Stimulated activated CD4-positive, alpha-beta T cell treated with anti-CD3 and anti-CD28 coated beads, Interleukin-1b, Interleukin-23, amount 100 ng/mL, for 24 hours (primary cell): ENCODE results near the gene GID4.

Experiments used
- DNase-seq, 4 experiments: peaks; one replicate each; pipeline ENCODE4 v3.0.0-alpha.2; 2020; ENCODE audit warnings: low read depth in 4 of 4, low spot score in 1 of 4

Gene GID4

DNA sequence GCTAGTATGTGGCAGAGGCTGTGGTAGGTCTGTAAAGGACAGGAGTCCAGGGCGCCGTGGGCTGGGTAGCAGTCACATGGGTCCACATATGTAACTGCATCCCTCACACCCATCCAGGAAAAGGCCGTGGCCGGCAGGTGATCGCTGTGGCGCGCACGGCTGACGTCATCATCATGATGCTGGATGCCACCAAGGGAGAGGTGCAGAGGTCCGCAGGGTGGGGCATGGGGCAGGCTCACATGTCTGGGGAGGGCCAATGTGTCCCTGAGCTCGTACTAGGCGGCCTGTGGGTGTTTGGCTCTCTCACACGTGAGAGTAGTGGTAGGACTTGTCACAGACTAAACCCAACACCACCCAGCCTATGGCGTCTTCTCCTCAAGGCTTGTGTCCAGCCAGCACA is 60.3 kb downstream of the GID4 start:
- DNase-seq, result no peak

DNA sequence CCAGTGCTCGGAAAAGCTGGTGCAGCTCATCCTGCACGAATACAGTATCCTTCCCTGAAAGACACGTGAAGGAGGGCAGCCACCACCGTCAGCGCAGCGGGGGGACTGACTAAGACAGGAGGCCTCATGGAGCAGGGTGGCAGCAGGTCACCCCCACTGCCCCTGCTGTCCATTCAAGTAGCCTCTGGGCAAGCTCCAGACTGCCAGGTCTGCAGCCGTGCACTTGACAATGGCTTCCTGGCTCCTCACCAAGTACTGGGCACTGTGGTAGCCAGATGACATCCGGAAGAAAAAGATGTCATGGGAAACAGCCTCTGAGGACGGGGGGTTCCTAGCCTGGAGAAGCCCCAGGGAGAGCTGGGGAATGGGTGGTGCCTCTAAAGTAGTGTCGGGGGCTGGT is 61.4 kb downstream of the GID4 start:
- DNase-seq, result no peak

DNA sequence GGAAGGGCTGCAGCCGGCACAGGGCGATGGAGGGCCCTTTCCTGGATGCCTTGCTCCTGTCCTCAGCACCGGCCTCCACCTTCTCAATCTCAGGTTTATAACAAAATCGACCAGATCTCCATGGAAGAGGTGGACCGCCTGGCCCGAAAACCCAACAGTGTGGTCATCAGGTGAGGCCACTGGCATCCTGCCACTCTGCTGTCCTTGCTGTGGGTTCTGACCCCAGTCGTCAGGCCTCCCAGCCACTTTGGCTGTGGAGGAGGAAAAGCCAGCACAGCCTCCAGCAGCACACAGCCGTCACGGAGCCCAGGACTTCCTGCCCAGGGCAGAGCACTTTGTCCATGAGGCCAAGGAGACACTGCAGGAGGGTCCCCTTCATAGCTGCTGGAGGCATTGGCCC is 62.6 kb downstream of the GID4 start:
- DNase-seq, result no peak

DNA sequence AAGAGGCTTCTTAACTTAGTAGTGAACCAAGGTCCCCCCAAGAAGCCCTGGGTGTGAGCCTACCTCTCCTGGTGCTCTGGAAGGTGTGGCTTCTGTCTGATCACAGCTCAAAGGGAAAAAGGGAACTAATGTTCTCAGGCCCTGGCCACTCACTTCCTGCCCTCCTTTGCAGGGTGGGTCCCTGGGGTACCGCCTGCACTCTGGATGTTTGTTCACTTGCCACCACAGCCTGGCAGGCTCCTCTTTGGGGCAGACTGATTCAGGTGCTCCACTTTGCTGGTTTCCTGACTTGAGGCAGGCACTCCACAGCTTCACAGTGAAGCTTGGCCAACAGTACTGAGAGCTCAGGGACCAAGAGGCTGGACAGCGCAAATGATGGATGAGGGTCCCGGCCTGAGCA is 63.4 kb downstream of the GID4 start:
- no peak for DNase-seq

DNA sequence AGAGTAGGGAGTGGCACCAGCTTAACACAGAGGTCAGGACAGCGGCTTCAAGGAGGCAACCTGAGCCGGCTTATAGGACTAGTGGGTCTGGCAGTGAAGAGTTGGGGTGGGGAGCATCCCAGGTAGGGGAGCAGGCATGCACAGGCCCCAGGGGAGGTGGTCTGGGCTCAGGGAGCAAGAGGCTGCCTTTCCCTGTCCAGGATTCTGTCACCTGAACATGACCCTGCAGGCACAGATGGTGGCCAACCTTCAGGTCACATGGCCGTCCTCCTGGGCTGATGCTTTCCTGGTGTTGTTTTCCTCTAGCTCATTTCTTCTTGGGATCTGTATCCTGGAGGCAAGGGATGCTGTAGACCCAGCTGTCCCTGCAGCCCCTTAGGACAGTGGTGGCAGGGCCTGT is 65.8 kb downstream of the GID4 start:
- no peak for DNase-seq

DNA sequence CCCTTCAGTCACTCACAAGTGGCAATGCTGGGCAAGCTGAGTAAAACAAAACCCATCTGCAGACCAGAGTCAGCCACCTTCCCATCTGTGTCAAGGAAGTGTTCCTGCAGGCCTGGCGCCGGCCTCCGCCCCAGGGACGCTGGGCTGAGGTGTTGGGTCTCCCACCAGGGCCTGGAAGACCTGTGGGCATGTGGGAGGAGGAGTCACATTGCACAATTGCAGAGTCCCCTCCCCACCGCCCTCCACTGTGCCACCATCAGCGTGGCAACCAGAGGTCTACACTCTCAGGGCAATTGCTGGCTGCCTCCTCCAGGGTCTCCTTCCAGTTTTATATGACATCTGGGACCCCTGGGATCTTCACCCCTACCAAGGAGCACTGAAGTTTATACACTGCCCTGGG is 66.4 kb downstream of the GID4 start:
- DNase-seq, result no peak

DNA sequence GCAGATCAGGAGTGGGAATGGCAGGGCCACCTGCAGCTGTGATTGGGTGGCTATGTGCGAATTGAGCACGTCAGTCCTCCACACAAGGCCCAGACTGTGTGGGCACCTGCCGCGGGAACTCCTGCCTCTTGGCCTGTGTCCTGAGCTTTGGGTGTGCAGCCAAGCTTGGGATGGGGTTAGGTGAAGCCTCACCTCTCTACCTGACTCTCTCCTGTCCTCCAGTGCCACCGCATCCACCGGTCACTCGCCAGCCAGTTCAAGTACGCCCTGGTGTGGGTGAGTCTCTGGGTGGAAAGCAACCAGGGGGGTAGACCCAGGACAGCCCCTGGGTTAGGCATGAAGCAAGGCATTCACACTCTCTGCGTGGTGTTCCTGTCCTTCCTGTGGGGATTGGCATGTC is 67.0 kb downstream of the GID4 start:
- DNase-seq, result no peak

DNA sequence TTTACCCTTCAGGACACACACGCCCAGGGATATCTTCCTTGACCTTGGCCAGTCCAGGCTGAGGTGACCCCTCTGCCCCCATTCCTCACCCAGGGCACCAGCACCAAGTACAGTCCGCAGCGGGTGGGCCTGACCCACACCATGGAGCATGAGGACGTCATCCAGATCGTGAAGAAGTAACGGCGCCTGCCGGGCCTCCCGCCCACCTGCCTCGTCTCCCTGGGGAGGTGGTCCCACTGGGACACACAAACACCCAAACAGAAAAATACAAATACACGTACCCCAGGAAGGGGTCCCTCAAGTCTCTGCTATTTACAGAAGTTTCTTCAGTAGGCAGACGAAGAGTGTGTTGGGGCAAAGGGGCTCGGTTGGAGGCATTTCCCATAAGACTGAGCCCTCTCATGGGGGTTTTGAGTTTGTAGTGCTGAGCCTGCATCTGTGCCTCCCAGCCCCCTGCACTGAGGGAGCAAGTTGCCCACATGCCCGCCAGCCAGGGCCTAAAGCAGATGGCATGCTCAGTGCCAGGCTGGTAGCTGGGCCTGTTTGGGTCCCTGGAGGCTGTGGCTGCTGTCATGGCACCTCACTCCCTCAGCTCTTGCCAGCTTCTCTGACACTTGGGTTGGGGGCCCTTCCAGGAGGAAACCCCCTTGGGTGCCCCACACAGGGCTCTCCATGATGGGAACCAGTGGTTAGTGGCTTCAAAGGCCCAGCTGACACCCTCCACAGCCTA is 68.0 kb downstream of the GID4 start:
- DNase-seq, result no peak

DNA sequence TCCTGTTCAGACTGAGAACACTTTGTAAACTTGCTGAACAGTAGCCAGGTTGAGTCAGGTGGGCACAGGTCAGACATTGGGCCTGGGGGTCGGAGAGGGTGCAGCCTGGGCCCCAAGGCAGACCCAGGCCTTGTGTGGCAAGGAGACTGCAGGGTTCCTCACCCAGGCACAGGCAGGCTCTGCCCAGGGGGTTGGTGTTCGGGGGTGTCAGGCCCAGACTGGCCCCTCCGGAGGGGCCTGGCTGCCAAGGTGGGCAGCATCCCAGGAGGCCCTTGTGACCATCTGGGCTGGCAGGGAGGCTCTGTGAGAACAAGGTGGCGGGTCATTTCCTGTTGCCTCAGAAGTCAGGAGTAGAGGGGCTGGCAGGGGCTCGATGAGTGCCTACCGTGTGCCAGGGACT is 68.8 kb downstream of the GID4 start:
- DNase-seq, result no peak

DNA sequence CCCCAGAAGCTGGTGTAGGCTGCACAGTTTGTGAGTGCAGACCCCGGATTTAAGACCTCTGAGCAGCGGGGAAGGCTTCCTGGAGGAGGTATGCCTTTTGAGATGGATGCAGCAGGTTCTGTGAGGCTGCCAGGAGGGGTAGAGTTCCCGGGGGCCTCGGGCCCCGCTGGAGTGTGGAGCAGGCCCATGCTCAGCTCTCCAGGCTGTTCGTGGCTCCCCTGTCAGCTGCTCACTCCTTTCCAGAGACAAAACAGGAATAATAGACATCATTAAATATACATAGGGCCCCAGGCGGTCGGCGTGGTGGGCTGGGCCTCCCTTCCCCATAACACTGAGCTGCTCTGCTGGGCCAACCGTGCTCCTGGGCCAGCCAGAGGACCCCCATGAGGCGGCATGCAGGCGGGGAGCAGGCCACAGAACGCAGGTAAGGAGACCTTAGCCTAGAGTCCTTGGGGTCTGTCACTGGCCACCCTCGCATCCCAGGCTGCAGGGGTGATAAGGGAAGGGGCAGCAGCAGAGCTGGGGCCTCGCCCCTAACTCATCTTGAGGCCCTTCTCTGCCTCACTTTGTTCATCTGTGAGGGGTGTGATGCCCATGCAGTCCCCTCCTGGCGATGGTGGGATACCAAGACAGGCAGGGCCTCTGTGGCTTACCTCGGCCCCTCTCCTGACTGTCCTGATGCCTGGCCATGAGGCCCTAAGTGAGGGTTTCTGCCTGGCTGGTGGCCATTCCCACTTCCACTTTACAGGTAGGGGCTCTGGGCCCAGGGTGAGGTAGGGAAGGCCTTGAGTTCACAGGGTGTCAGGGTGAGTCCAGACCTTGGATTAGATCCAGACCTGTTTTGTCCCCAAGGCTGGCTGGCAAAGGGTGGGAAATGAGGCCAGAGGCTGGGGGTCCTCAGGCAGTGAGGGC is 69.4 kb downstream of the GID4 start, which contains the start of gene MYO15A:
Gene MYO15A, plus strand, starts transcription at position 356 of the 912 bp plus-strand sequence. CDS start 10,045 bp downstream, outside the sequence.
- no peak for DNase-seq

DNA sequence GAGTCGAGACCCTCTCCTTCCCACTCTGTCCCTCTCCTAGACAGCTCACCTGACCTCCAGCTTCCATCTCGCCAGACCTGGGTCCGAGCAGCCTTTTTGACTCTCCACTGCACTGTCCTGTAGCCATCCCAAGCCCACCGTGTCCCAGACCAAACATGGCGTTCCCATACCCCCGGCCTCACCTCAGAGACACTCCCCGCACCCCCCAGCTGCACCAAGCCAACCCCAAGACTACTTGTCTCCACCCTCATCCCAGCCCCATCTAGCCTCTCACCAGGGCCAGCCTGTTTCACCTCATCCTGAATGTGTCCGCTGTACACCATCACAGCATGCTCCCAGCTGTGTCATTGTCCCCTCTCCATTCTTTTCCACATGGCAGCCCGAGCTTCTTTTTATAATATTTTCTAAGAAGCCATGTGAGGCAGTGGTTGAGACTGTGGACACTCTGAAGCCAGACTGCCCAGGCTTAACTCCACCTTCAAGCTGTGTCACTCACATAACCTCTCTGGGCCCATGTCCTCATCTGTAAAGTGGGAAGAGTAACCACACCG is 70.8 kb downstream of the GID4 start:
- DNase-seq, result no peak

DNA sequence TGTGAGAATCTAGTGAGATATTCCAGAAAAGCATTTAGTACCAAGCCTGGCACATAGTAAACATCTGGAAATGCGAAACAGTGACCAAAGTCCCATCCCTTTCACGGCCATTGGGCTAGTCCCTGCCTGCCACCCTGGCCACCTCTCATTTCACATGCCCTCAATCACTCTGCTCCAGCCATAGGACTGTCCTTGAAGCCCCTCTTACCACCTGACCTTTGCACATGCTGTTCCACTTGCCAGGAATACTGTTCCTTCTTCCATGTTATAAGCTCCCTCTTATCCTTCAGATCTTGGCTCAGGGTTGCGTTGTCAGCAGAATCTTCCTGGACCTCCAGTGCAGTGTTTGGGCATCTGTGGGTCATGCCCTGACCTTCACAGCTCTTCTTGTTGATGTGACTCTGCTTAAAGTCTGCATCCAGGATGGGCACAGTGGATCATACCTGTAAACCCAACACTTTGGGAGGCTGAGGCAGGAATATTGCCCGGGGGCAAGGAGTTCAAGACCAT is 71.5 kb downstream of the GID4 start:
- DNase-seq, result no peak

DNA sequence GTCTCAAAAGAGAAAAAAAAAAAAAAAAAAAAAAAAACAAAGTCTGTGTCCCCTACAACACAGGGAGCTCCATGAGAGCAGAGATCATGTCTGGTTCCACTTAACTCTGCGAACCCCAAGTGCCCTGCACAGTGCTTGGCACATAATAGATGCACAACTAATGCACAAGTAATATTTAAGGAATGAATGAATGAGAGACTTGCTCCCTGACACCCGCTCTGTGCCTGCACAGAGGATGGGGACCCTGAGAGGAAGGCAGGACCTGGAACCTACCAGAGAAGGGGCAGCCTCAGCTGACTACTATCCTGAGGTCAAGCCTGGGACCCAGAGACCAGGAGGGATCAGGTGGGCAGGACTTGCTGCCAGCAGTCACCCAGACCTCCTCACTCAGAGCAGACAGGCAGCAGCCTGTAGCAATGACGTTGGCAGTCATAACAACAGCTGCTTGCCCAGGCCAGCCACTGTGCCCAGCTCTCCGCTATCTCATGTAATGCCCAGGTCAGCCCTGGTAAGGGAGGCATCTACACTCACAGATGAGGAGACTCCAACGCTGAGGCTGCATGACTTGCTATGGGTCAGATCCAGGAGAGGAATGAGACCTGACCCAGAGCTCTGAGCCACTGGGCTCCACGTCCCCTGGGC is 72.2 kb downstream of the GID4 start:
- DNase-seq, result no peak

DNA sequence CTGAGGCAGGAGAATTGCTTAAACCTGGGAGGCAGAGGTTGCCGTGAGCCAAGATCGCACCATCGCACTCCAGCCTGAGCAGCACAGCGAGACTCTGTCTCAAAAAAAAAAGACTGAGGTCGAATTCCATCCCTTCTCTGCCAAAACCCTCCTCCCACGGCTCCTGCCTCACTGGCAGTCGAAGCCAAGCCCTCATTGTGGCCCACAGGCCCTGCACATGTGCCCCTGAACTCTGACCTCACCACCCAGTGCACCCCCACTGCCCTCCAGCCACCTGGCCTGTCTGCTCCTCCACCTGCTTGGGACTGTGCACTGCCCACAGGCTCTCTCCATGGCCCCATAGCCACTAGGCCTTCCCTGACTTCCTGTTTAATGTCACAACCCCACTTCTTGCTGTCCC is 76.3 kb downstream of the GID4 start:
- DNase-seq, result no peak

DNA sequence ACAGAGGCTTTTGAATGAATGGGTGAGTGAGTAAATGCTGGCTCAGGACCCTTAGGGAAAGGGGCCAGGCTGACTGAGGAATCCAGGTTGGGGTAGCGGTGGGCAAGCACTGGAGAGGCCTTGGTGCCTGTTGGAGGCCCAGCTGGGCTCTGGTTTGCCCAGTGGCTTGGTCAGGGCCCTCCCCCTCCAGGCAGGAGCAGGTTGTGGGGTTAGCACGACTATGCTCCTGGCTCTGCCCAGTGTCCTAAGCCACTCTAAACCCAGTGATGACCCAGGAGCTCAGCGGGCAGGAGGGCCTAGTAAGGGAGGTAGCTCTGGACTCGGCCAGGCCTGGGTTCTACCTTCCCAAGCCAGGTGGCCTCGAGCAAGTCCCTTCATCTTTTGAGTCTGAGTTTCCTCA is 76.9 kb downstream of the GID4 start:
- no peak for DNase-seq

DNA sequence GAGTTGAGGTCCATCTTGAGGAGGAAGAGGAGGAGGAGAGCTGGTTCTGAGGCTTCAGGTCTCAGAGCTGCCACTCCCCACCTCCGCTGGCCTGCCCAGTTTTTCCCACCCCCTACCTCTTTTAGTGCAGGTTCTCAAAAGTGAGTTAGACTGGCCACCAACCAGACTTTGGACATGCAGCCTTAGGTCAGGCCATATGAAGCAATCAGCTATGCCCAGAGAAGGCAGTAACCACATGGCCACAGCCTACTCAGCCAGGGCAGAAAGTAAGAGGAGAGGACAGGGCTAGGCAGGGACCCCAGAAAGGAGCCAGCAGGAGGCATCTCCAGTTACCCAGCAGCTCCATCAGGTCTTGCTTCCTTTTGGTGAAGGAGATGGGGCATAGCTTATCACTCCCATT is 78.3 kb downstream of the GID4 start:
- DNase-seq, result no peak
